ENCODE results near the gene KBTBD6.
A peak's percentile ranks its signal among the peaks of the same experiment; 100 is the strongest.
"Not testable (repeated sequence)": the region's sequence is repeated elsewhere in the genome, so short reads cannot be mapped to it uniquely, and the experiment has no call there.

KBTBD6 gene

GRCh38 chr13:41133951-41134350 lies 1.3 kb upstream of the KBTBD6 start:
- no peak overlapping the region for H3K4me3 ChIP-seq (ENCODE audit: low read length)
- TF ChIP-seq CTCF (conservative IDR thresholded peaks at IDR 0.05; ENCODE audit: low read length), result no peak
- DNase-seq (ENCODE audit: low read depth), result no peak

- DNase-seq (ENCODE audit: low read depth), result not testable (repeated sequence)
- H3K4me3 ChIP-seq (ENCODE audit: low read length), result peak overlapping the region; percentile 83
These were observed 716 bp downstream of the KBTBD6 start for GRCh38 chr13:41131660-41132511.

GRCh38 chr13:41131189-41131588 lies 1.4 kb downstream of the KBTBD6 start:
- H3K4me3 ChIP-seq (ENCODE audit: low read length); DNase-seq (ENCODE audit: low read depth): not testable (repeated sequence)

- TF ChIP-seq CTCF (conservative IDR thresholded peaks at IDR 0.05; ENCODE audit: low read length), result no peak
- H3K4me3 ChIP-seq (ENCODE audit: low read length), result no peak overlapping the region; the same call in 1 of the 2 replicates
- no peak for DNase-seq (ENCODE audit: low read depth)
These were observed 2.2 kb downstream of the KBTBD6 start for GRCh38 chr13:41130356-41130755.

GRCh38 chr13:41127701-41128100 lies 4.9 kb downstream of the KBTBD6 start:
- H3K4me3 ChIP-seq (ENCODE audit: low read length), result no peak overlapping the region
- TF ChIP-seq CTCF (conservative IDR thresholded peaks at IDR 0.05; ENCODE audit: low read length), result no peak
- DNase-seq (ENCODE audit: low read depth), result no peak

- H3K4me3 ChIP-seq (ENCODE audit: low read length), result no peak overlapping the region
- TF ChIP-seq CTCF (conservative IDR thresholded peaks at IDR 0.05; ENCODE audit: low read length), result no peak
- DNase-seq (ENCODE audit: low read depth), result no peak
These were observed 9.8 kb downstream of the KBTBD6 start for GRCh38 chr13:41122838-41123237.

- no peak for TF ChIP-seq CTCF (conservative IDR thresholded peaks at IDR 0.05; ENCODE audit: low read length)
- DNase-seq (ENCODE audit: low read depth), result no peak
- no peak overlapping the region for H3K4me3 ChIP-seq (ENCODE audit: low read length)
These were observed 14.7 kb downstream of the KBTBD6 start for GRCh38 chr13:41117869-41118268.

GRCh38 chr13:41111454-41111853 lies 21.1 kb downstream of the KBTBD6 start:
- H3K4me3 ChIP-seq (ENCODE audit: low read length), result no peak overlapping the region
- no peak for DNase-seq (ENCODE audit: low read depth)
- no peak for TF ChIP-seq CTCF (conservative IDR thresholded peaks at IDR 0.05; ENCODE audit: low read length)

All from AG10803 (cell line).